Activated CD8-positive, alpha-beta T cell treated with anti-CD3 and anti-CD28 coated beads for 36 hours (primary cell): ENCODE data around the gene CD46. TPM values are rescaled to one million over a fixed set of nuclear protein-coding genes. Genes with fewer than 3 reads are reported as not detected.
"Not testable (repeated sequence)": the region's sequence is repeated elsewhere in the genome, so short reads cannot be mapped to it uniquely, and the experiment has no call there.

Experiments used
- ATAC-seq: fragments of 200-7000 bp; cut with Tn5 transposase; one replicate; pipeline ENCODE4 v1.10.0; 2021; ENCODE audit warnings: mild to moderate bottlenecking, moderate library complexity
- CTCF ChIA-PET: fragments of 350-600 bp; sonication (Branson Sonifier 250); formaldehyde crosslinking; loops from one replicate; lab custom pipeline; 2021; ENCODE audit warnings: antibody characterized with exemption; lab: Charles Lee
- POLR2A ChIA-PET: fragments of 350-600 bp; sonication (Branson Sonifier 250); formaldehyde crosslinking; loops from one replicate; lab custom pipeline; 2021; ENCODE audit warnings: antibody characterized with exemption; lab: Charles Lee
- DNase-seq: peaks from one replicate; pipeline ENCODE4 v3.0.0-alpha.2; 2020
- H3K27ac Mint-ChIP-seq: one replicate; pipeline ENCODE4 v1.8.0; 2021; ENCODE audit warnings: mild to moderate bottlenecking, mixed read lengths
- H3K27me3 Mint-ChIP-seq: one replicate; pipeline ENCODE4 v1.8.0; 2021; ENCODE audit warnings: mixed read lengths
- H3K36me3 Mint-ChIP-seq: one replicate; pipeline ENCODE4 v1.8.0; 2021; ENCODE audit warnings: low read depth, mixed read lengths
- H3K4me1 Mint-ChIP-seq: one replicate; pipeline ENCODE4 v1.8.0; 2021; ENCODE audit warnings: low read depth, mixed read lengths
- H3K4me3 Mint-ChIP-seq: one replicate; pipeline ENCODE4 v1.8.0; 2021; ENCODE audit warnings: mild to moderate bottlenecking, moderate library complexity, mixed read lengths
- H3K9me3 Mint-ChIP-seq: one replicate; pipeline ENCODE4 v1.8.0; 2021; ENCODE audit warnings: mixed read lengths
- CTCF ChIP-seq: fragments of 200-600 bp; IDR thresholded peaks from one replicate; pipeline ENCODE4 v1.8.0; 2022; ENCODE audit warnings: antibody characterized with exemption, mild to moderate bottlenecking
- intact Hi-C: fragments of 100-400 bp; cut with micrococcal nuclease; formaldehyde crosslinking; loops from one replicate; pipeline ENCODE4 v1.10.0; 2022
- total RNA-seq, 2 experiments: library from RNA; stranded (reverse); gene quantifications; one replicate each; pipeline ENCODE4 v1.2.3, GENCODE V29; 2021

The CD46 gene
- total RNA-seq, 2 experiments from 2014 or later: 77.7 to 84.3 TPM

GRCh38 chr1:207762622-207763021, 10.8 kb downstream of the CD46 start:
- CTCF ChIA-PET: no interaction called here
- Mint-ChIP-seq H3K27me3 (no peaks in the 10 kb centered on the region), H3K36me3 (peaks cover 68% of the 10 kb centered on the region), H3K27ac (no peak overlapping the region), H3K4me1 (peaks cover 6% of the 10 kb centered on the region), H3K9me3 (peaks cover 3% of the 10 kb centered on the region), H3K4me3 (no peak overlapping the region)
- no peak for TF ChIP-seq CTCF
- DNase-seq: no peak
- no peak for ATAC-seq
- intact Hi-C loops: no loop called here
- POLR2A ChIA-PET: interaction anchor here (0.6 kb wide), 1 partner anchor 79 kb away, joined by 3 read pairs; no protein-coding TSS in a partner anchor

DNA sequence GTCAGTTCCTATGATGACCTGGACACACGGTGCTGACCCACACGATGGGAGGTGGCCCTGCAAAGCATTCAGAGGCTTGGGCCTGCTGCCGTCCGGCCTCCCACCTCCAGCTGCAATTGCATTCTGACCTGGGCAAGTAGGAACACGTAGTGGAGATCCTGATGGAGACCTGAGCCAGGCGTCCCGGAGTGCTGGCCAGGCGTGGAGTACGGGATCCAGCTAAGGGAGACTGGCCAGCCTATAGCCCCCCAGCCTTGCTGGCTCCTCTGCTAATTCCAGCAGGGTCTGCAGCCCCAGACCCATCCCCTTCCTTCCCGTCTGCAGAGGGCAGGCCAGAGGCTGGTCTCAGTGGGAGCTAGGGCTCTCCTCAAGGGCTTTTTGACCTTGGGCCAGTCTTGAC, 11.2 kb downstream of the CD46 start:
- CTCF ChIA-PET: interaction anchor here (0.8 to 1.0 kb wide), 2 partner anchors 10 to 34 kb away, joined by 3 read pairs; no protein-coding TSS in a partner anchor

DNA sequence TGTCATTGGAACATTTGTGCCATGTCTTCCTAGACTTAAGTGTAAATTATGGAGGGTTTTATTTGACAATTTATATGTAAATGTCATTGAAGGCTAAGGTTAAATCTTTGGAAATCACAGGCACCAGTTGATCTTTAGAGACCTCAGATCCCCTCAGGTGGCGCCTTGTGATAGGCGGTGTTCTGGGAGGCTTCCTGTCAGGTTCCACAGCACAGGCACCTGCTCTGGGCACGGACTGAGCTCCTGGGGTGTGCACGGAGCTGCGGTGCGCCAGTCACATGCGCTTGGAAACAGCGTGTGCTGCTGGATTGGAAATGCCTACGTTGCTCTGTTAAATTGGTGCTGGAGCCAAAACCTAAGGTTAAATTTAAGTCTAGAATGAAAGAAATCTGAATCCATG, 12.1 kb downstream of the CD46 start:
- CTCF ChIA-PET: interaction anchor here (1.0 kb wide), 1 partner anchor 9 kb away, joined by 3 read pairs; no protein-coding TSS in a partner anchor

More for the DNA sequence above, 11.2 kb downstream of the CD46 start:
- no peak for TF ChIP-seq CTCF
- Mint-ChIP-seq H3K36me3 (peaks cover 65% of the 10 kb centered on the region), H3K9me3 (peaks cover 3% of the 10 kb centered on the region), H3K4me3 (no peak overlapping the region), H3K27ac (no peak overlapping the region), H3K4me1 (peaks cover 4% of the 10 kb centered on the region), H3K27me3 (no peaks in the 10 kb centered on the region)
- ATAC-seq (no peak), DNase-seq (no peak)
- POLR2A ChIA-PET: interaction anchor here (0.6 kb wide), 1 partner anchor 78 kb away, joined by 3 read pairs; no protein-coding TSS in a partner anchor
- intact Hi-C loops: no loop called here

GRCh38 chr1:207766569-207766968, 14.7 kb downstream of the CD46 start:
- ChIA-PET CTCF (no interaction called here), POLR2A (no interaction called here)
- peaks cover 79% of the 10 kb centered on the region for H3K36me3 Mint-ChIP-seq
- peaks cover 9% of the 10 kb centered on the region for H3K4me1 Mint-ChIP-seq
- H3K9me3 Mint-ChIP-seq: peaks cover 9% of the 10 kb centered on the region
- H3K27me3 Mint-ChIP-seq: no peaks in the 10 kb centered on the region
- DNase-seq (no peak), ATAC-seq (no peak)
- TF ChIP-seq CTCF: no peak
- H3K4me3 Mint-ChIP-seq: no peak overlapping the region
- H3K27ac Mint-ChIP-seq: no peak overlapping the region
- intact Hi-C loops: no loop called here

More for the DNA sequence above, 12.1 kb downstream of the CD46 start:
- ATAC-seq: no peak
- H3K9me3 Mint-ChIP-seq: peaks cover 3% of the 10 kb centered on the region
- peaks cover 6% of the 10 kb centered on the region for H3K4me1 Mint-ChIP-seq
- no peak overlapping the region for H3K27ac Mint-ChIP-seq
- POLR2A ChIA-PET: no interaction called here
- intact Hi-C loops: no loop called here
- H3K36me3 Mint-ChIP-seq: peaks cover 66% of the 10 kb centered on the region
- DNase-seq: no peak
- TF ChIP-seq CTCF: no peak
- no peak overlapping the region for H3K4me3 Mint-ChIP-seq
- no peaks in the 10 kb centered on the region for H3K27me3 Mint-ChIP-seq

DNA sequence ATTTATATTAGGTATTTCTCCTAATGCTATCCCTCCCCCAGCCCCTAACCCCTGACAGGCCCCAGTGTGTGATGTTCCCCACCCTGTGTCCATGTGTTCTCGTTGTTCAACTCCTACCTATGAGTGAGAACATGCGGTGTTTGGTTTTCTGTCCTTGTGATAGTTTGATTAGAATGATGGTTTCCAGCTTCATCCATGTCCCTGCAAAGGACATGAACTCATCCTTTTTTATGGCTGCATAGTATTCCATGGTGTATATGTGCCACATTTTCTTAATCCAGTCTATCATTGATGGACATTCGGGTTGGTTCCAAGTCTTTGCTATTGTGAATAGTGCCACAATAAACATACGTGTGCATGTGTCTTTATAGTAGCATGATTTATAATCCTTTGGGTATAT, 18.7 kb downstream of the CD46 start:
- Mint-ChIP-seq H3K9me3 (peaks cover 11% of the 10 kb centered on the region), H3K4me1 (peaks cover 23% of the 10 kb centered on the region), H3K36me3 (peaks cover 81% of the 10 kb centered on the region)
- DNase-seq, intact Hi-C loops, H3K27ac Mint-ChIP-seq, ATAC-seq, CTCF ChIA-PET, H3K27me3 Mint-ChIP-seq, POLR2A ChIA-PET, H3K4me3 Mint-ChIP-seq: not testable (repeated sequence)

GRCh38 chr1:207776045-207776444, 24.2 kb downstream of the CD46 start:
- Mint-ChIP-seq H3K4me1 (peaks cover 34% of the 10 kb centered on the region), H3K36me3 (peaks cover 82% of the 10 kb centered on the region), H3K9me3 (peaks cover 13% of the 10 kb centered on the region)
- H3K27me3 Mint-ChIP-seq, H3K4me3 Mint-ChIP-seq, H3K27ac Mint-ChIP-seq, DNase-seq, intact Hi-C loops, ATAC-seq: not testable (repeated sequence)
- ChIA-PET POLR2A (interaction anchor here (1.6 kb wide), 1 partner anchor 23 kb away, joined by 5 read pairs; no protein-coding TSS in a partner anchor), CTCF (interaction anchor here (1.0 to 5.2 kb wide), 2 partner anchors 22 to 24 kb away, joined by 3 to 20 read pairs; no protein-coding TSS in a partner anchor)

DNA sequence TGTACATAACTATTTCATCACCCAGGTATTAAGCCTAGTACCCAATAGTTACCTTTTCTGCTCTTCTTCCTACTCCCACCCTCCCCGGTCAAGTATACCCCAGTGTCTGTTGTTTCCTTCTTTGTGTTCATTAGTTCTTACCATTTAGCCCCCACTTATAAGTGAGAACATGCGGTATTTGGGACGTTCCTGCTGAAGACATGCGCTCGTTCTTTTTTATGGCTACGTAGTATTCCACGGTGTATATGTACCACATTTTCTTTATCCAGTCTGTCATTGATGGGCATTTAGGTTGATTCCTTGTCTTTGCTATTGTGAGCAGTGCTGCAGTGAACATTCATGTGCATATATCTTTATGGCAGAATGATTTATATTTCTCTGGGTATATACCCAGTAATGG, 25.6 kb downstream of the CD46 start:
- DNase-seq, H3K9me3 Mint-ChIP-seq, H3K27me3 Mint-ChIP-seq, intact Hi-C loops, ATAC-seq, H3K4me3 Mint-ChIP-seq, H3K27ac Mint-ChIP-seq: not testable (repeated sequence)
- CTCF ChIA-PET: interaction anchor here (1.1 to 5.2 kb wide), 3 partner anchors 13 to 92 kb away, joined by 3 to 20 read pairs (median 5); no protein-coding TSS in a partner anchor
- POLR2A ChIA-PET: interaction anchor here (0.6 to 1.7 kb wide), 3 partner anchors 24 to 72 kb away, joined by 3 to 5 read pairs (median 5); partner anchors contain the start of gene CD46
- peaks cover 76% of the 10 kb centered on the region for H3K36me3 Mint-ChIP-seq
- H3K4me1 Mint-ChIP-seq: peaks cover 30% of the 10 kb centered on the region
